ENCODE data around the gene CSRNP3.

CSRNP3 gene

GRCh38 chr2:165471349-165471950 lies 2.0 kb downstream of the CSRNP3 start:
- no peak for DNase-seq (ENCODE audit: low read depth, low spot score)

GRCh38 chr2:165472922-165473321 lies 3.4 kb downstream of the CSRNP3 start:
- no peak for DNase-seq (ENCODE audit: low read depth, low spot score)

DNA sequence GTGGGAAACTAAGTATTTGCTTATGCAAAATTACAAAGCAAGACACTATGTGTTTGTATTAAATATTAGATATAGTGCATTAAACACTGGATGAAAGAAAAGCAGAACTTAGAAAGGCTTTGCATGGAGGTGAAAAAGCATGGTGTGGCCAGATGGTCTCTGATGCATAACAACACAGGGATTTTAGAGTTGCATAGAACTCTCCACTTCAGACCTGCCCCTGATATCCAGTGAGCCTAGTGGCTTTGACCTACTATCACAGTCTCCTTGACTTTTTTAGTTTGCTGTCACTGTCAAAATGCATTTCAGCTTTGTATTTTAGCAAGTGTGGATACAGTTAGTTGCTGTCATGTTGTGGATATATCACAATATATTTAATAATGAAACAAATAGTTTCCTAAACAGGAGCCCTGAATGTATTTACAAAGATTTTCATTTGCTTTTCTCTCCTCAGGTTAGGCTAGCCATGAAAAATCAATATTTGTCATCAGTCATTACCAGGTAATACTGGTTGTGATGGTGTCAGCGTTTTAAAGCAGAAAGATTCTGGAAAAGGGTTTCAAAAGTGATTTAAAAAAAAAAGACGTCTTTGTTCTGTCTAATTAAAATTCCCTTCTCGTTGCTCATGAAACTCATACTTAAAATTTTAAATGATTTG lies 5.2 kb downstream of the CSRNP3 start:
- DNase-seq (ENCODE audit: low read depth, low spot score): no peak

DNA sequence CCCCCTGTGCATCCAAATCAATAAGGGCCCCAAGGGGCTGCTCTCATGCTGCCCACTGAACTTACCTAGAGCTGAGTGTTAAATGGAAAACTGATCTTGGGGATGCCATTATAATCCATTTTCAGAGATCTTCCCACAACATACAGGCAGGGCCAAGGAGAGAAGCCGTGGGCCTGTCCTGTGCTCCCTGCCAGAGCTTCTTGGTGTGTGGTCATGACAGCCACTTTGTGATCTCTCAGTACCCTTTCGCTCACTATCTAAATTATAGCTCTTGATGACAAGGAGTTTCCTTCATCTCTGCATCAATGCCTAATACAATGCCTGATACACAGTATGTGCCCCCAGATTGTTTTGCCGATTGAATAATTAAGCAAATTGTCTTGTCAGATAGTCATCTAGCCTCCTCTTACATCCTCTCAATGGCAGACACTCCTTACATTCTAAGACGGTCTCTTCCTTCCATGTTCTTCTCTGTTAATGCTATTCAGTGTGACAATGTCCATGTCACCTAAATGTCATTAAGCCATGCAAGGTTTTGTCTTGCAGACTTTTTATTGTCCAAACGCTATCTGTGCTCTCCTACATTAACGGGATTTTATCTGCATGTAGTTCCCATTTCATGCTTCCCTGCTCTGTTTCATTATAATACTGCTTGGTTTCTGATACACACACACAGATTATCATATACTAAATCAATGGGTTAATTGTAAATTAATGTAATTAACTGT lies 5.9 kb downstream of the CSRNP3 start:
- no peak for DNase-seq (ENCODE audit: low read depth, low spot score)

DNA sequence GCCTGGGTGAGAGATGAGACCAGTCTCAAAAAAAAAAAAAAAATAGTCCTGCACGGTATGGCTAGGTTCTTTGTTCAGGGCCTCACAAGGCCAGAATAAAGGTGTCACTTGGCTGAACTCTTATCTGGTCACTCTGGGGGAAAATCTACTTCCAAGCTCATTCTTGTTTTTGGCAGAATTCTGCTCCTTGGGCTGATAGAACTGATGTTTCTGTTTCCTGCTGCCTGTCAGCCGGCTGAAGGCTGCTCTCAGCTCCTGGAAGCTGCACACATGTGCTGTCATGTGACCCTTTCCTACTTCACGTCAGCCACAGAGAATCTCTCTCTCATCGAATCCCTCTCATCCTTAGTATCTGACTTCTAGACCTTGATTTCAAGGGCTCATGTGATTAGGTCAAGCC lies 10.4 kb downstream of the CSRNP3 start:
- no peak for DNase-seq (ENCODE audit: low read depth, low spot score)

- no peak for DNase-seq (ENCODE audit: low read depth, low spot score)
Observed at GRCh38 chr2:165494573-165494972, 25.1 kb downstream of the CSRNP3 start.

- DNase-seq (ENCODE audit: low read depth, low spot score): no peak
Observed at GRCh38 chr2:165497659-165498317, 28.3 kb downstream of the CSRNP3 start.

DNA sequence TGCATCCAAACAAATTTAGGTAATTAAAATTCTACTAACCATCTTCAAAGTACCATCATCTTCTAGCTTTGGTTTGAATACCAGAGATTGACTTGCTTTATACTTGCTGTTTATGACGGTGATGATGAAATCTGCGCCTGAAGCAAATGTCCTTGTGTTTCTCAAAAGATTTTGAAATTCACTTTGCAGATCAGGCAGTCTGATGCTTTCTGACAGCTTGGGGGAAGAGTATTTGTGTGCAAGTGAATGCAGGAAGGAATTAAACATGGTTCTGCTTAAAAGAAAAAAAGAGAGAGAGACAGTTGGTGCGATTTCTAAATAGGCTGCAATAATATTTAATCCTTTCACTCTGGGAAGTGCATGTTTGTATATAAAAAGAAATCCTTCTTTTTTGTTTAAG lies 29.6 kb downstream of the CSRNP3 start:
- no peak for DNase-seq (ENCODE audit: low read depth, low spot score)

DNA sequence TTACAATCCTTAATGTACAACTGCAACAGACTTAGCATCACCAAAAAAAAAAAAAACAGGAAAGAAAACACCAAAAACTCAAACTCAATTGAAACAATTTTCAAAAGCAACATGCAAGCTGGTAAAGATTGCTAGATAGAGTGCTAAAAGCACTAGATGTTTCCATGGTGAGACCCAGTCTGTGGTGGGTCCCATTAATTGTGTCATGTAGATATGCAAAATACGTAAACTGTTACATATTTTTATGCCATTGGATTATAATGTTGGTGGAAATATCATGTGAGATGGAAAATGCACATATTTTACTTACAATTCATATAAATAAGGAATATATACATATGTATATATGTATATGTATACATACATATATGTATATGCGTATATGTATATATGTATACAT lies 30.5 kb downstream of the CSRNP3 start:
- no peak for DNase-seq (ENCODE audit: low read depth, low spot score)

DNA sequence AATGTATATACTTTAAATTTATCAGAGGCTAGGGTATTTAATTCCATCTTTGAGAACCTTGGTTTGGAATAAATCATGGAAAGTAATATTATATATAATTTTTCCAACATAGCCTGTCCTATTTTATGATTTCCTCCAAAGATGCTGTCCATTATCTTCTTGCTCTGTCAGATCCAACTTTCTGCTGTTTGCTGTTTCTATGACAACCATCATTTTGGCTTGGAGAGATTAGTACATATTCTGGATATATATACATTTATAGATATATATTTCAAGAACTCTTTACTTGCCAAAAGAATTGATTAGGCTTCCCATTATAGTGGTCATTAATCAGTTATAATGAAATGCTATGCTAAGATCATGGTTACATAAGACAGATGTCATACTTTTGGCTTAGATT lies 31.3 kb downstream of the CSRNP3 start:
- DNase-seq (ENCODE audit: low read depth, low spot score): no peak

- DNase-seq (ENCODE audit: low read depth, low spot score): no peak
Observed at GRCh38 chr2:165505514-165505913, 36.0 kb downstream of the CSRNP3 start.

DNA sequence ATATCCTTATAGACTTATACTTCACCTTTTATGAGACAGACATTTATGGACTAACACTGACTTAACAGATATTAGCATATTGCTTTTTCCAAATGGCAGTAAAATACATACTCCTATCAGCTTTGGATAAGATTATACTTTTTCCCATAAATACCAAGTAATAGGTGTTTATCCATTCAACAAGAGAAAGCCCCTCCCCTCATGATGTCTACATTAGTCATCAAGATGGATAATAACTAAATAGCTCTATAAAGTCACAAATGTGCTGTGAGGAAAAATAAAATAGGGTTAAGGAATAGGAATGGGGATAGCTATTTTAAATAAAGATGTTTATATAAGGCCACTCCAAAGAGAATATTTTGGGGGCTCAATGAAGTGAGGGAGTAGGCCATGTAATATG lies 39.4 kb downstream of the CSRNP3 start:
- no peak for DNase-seq (ENCODE audit: low read depth, low spot score)

- no peak for DNase-seq (ENCODE audit: low read depth, low spot score)
Observed at GRCh38 chr2:165513479-165513878, 44.0 kb downstream of the CSRNP3 start.

- DNase-seq (ENCODE audit: low read depth, low spot score): no peak
Observed at GRCh38 chr2:165518611-165519010, 49.1 kb downstream of the CSRNP3 start.

GRCh38 chr2:165522719-165523118 lies 53.2 kb downstream of the CSRNP3 start:
- no peak for DNase-seq (ENCODE audit: low read depth, low spot score)

- no peak for DNase-seq (ENCODE audit: low read depth, low spot score)
Observed at GRCh38 chr2:165524720-165525119, 55.2 kb downstream of the CSRNP3 start.

DNA sequence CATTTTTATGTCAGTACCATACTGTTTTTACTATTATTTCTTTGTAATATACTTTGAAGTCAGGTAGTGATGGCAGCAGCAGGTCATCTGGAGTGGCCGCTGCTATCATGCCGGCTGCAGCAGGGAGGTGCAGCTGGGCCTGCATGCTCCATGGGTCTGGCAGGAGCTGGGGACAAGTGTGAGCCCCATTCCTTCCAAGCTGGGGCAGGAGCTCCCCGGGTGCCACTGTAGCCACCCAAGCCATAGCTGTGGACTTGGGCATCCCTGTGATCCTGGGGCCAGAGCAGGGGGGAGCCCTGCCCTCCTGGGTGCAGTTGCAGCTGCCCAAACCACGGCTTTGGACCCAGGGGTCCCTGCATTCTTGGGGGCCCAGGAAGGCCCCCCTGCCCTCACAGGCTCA lies 59.2 kb downstream of the CSRNP3 start:
- no peak for DNase-seq (ENCODE audit: low read depth, low spot score)

DNA sequence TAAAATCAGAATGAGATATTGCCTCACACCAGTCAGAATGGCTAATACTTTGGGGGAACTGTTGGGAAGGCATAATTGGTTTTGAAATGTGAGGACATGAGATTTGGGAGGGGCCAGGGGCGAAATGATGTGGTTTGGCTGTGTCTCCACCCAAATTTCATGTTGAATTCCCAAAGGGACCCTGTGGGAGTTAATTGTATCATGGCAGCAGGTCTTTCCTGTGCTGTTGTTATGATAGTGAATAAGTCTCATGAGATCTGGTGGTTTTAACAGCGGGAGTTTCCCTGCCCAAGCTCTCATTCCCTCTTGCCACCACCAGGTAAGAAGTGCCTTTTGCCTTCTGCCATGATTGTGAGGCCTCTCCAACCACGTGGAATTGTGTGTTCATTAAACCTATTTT lies 59.6 kb downstream of the CSRNP3 start:
- DNase-seq (ENCODE audit: low read depth, low spot score): no peak

GRCh38 chr2:165533331-165533730 lies 63.8 kb downstream of the CSRNP3 start:
- DNase-seq (ENCODE audit: low read depth, low spot score): no peak

DNA sequence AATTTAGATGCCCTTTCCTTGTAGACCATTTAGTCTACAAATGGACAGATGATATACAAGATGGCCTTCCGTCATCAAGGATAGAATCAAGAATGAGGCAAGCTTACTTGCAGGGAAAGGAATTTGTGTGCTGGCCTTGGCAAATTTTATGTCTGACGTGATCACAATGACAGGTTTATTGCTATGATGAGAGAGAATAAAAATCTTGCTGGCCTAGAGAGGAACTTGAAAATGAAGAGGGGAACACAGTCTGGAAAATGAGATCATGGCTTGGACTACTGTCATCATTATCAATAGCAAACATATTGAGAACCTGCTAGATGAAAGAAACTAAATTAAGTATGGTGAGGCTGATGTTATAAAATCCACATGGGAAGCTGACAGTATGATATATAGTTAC lies 66.0 kb downstream of the CSRNP3 start:
- DNase-seq (ENCODE audit: low read depth, low spot score): no peak

GRCh38 chr2:165536851-165537499 lies 67.5 kb downstream of the CSRNP3 start:
- no peak for DNase-seq (ENCODE audit: low read depth, low spot score)

DNA sequence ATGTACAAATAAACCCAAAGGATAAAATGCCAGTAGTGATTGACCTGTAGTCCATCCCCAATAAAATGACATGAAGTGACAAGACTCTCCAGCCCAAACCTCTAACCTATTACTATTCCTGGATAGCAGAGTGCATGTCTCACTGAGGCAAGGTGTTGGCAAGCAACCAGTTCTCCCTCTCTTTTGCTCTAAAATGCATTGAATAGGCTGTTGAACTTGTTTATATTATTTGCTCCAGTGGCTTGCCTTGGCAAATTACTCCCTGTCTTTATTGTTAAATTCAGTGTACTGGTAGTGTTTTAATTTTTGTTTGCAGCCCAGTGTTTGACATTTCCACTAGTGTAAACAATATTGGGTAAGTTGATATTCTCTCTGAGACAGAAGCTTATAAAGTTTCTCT lies 70.5 kb downstream of the CSRNP3 start:
- no peak for DNase-seq (ENCODE audit: low read depth, low spot score)
